ENCODE measurements around the gene ATPAF2.

Gene ATPAF2

GRCh38 chr17:18039535-18040260, 730 bp upstream of the ATPAF2 start:
- no peak for DNase-seq (ENCODE audit: low read depth)

- DNase-seq (ENCODE audit: low read depth) = no peak
Measured at GRCh38 chr17:18038149-18038850, 668 bp downstream of the ATPAF2 start.

- no peak for DNase-seq (ENCODE audit: low read depth)
Measured at GRCh38 chr17:18037486-18037885, 1.5 kb downstream of the ATPAF2 start.

GRCh38 chr17:18035704-18036103, 3.3 kb downstream of the ATPAF2 start:
- no peak for DNase-seq (ENCODE audit: low read depth)

- no peak for DNase-seq (ENCODE audit: low read depth)
Measured at GRCh38 chr17:18033442-18034099, 5.4 kb downstream of the ATPAF2 start.

GRCh38 chr17:18031955-18032354, 7.0 kb downstream of the ATPAF2 start:
- no peak for DNase-seq (ENCODE audit: low read depth)

GRCh38 chr17:18028952-18029540, 9.9 kb downstream of the ATPAF2 start:
- DNase-seq (ENCODE audit: low read depth) = no peak

- DNase-seq (ENCODE audit: low read depth) = no peak
Measured at GRCh38 chr17:18028114-18028951, 10.6 kb downstream of the ATPAF2 start.

GRCh38 chr17:18027280-18027679, 11.7 kb downstream of the ATPAF2 start:
- DNase-seq (ENCODE audit: low read depth) = no peak

GRCh38 chr17:18025945-18026776, 12.8 kb downstream of the ATPAF2 start:
- no peak for DNase-seq (ENCODE audit: low read depth)

GRCh38 chr17:18025241-18025944, 13.6 kb downstream of the ATPAF2 start:
- DNase-seq (ENCODE audit: low read depth) = peak; percentile 7

- no peak for DNase-seq (ENCODE audit: low read depth)
Measured at GRCh38 chr17:18021372-18021771, 17.6 kb downstream of the ATPAF2 start.

GRCh38 chr17:18020971-18021370, 18.0 kb downstream of the ATPAF2 start:
- no peak for DNase-seq (ENCODE audit: low read depth)

- no peak for DNase-seq (ENCODE audit: low read depth)
Measured at GRCh38 chr17:18019838-18020154, 19.2 kb downstream of the ATPAF2 start.

GRCh38 chr17:18018411-18018921, 20.5 kb downstream of the ATPAF2 start:
- DNase-seq (ENCODE audit: low read depth) = no peak

- no peak for DNase-seq (ENCODE audit: low read depth)
Measured at GRCh38 chr17:18017958-18018357, 21.0 kb downstream of the ATPAF2 start.

GRCh38 chr17:18016426-18016825, 22.5 kb downstream of the ATPAF2 start:
- no peak for DNase-seq (ENCODE audit: low read depth)

- no peak for DNase-seq (ENCODE audit: low read depth)
Measured at GRCh38 chr17:18015593-18015992, 23.4 kb downstream of the ATPAF2 start.

GRCh38 chr17:18014006-18014405, 25.0 kb downstream of the ATPAF2 start:
- no peak for DNase-seq (ENCODE audit: low read depth)

GRCh38 chr17:18011286-18011685, 27.7 kb downstream of the ATPAF2 start:
- no peak for DNase-seq (ENCODE audit: low read depth)

Data from activated T-helper 9 cell treated with anti-CD3 and anti-CD28 coated beads, Interleukin-2, amount 50 U/mL, for 16 hours (primary cell).